ENCODE data around the gene TTC7B.

Gene TTC7B

GRCh38 chr14:90666571-90666970 lies 149.7 kb downstream of the TTC7B start:
- peak; percentile 87 for FAIRE-seq

GRCh38 chr14:90665321-90666000 lies 150.8 kb downstream of the TTC7B start:
- no peak for FAIRE-seq

- no peak for FAIRE-seq
Observed at GRCh38 chr14:90664911-90665310, 151.3 kb downstream of the TTC7B start.

GRCh38 chr14:90663680-90664079 lies 152.6 kb downstream of the TTC7B start:
- FAIRE-seq: no peak

GRCh38 chr14:90663140-90663539 lies 153.1 kb downstream of the TTC7B start:
- no peak for FAIRE-seq

GRCh38 chr14:90661866-90662265 lies 154.4 kb downstream of the TTC7B start:
- FAIRE-seq: no peak

- no peak for FAIRE-seq
Observed at GRCh38 chr14:90660865-90661570, 155.2 kb downstream of the TTC7B start.

- no peak for FAIRE-seq
Observed at GRCh38 chr14:90659156-90659555, 157.1 kb downstream of the TTC7B start.

- no peak for FAIRE-seq
Observed at GRCh38 chr14:90658541-90658967, 157.7 kb downstream of the TTC7B start.

- FAIRE-seq: no peak
Observed at GRCh38 chr14:90656973-90657372, 159.3 kb downstream of the TTC7B start.

GRCh38 chr14:90655829-90656228 lies 160.4 kb downstream of the TTC7B start:
- FAIRE-seq: no peak

- no peak for FAIRE-seq
Observed at GRCh38 chr14:90654831-90655276, 161.4 kb downstream of the TTC7B start.

- no peak for FAIRE-seq
Observed at GRCh38 chr14:90652626-90653025, 163.6 kb downstream of the TTC7B start.

GRCh38 chr14:90651976-90652560 lies 164.2 kb downstream of the TTC7B start:
- no peak for FAIRE-seq

GRCh38 chr14:90651271-90651804 lies 164.9 kb downstream of the TTC7B start:
- FAIRE-seq: no peak

- FAIRE-seq: no peak
Observed at GRCh38 chr14:90649557-90650135, 166.6 kb downstream of the TTC7B start.

GRCh38 chr14:90649083-90649482 lies 167.1 kb downstream of the TTC7B start:
- no peak for FAIRE-seq

GRCh38 chr14:90648421-90648820 lies 167.8 kb downstream of the TTC7B start:
- FAIRE-seq: no peak

GRCh38 chr14:90647473-90648005 lies 168.7 kb downstream of the TTC7B start:
- no peak for FAIRE-seq

GRCh38 chr14:90645842-90646443 lies 170.3 kb downstream of the TTC7B start:
- FAIRE-seq: no peak

GRCh38 chr14:90644882-90645281 lies 171.3 kb downstream of the TTC7B start:
- no peak for FAIRE-seq

- FAIRE-seq: no peak
Observed at GRCh38 chr14:90643982-90644670, 172.1 kb downstream of the TTC7B start.

All from endometrium (tissue), 2 donors.